Fibroblast of mammary gland (primary cell): Measurements from ENCODE around the gene ERI2.

Experiments used
- DNase-seq: peaks from one replicate; pipeline ENCODE4 v3.0.0-alpha.2; 2010; ENCODE audit warnings: low read depth
- H3K4me3 ChIP-seq: 2 replicates; pipeline ENCODE4 v1.5.1; 2011; ENCODE audit warnings: low read depth, mild to moderate bottlenecking, low read length, moderate library complexity; ENCODE audit not compliant: control insufficient read depth
- TF ChIP-seq, protein P1 (sequence below): conservative IDR thresholded peaks from 2 replicates; pipeline ENCODE4 v1.5.1; 2011; ENCODE audit warnings: low read depth, low read length, inconsistent platforms; ENCODE audit not compliant: control insufficient read depth, insufficient read depth

Gene ERI2

DNA sequence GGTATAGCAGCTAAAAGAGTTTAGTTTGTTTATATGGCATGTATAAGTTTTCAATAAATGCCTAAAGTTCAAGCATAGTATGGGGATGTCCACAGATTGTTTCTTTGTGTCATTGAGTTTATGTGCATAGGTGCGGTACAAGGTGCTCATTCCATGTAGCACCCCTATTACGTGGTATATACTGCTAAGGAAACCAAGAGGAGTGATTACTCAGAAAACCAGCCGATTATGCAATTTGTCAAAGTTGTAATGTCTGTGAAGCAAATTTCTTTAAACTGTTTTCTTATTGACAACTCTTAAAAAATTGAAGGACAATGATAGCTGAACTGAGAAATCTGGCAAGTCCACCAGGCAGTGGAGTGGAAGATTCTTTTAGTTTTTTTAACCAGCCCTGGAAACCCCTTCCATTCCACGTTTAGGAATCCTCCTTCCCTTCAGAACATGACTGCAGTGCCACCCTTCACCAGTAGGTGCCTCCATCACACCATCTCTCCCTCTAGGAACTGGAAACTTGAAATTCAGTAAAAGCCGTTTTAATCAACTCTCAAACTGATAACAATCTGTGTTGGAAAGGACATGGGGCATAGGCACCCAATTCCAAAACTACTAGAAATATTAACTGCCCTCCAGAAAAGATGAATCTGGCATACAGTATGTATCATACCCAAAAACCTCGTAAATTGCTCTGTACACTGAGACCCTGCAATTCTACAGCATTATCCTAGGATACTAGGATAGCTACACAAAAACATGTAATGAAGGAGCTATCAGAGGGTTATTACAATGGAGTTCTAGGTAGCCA is 43.5 kb upstream of the ERI2 start:
- TF ChIP-seq, protein P1, sequence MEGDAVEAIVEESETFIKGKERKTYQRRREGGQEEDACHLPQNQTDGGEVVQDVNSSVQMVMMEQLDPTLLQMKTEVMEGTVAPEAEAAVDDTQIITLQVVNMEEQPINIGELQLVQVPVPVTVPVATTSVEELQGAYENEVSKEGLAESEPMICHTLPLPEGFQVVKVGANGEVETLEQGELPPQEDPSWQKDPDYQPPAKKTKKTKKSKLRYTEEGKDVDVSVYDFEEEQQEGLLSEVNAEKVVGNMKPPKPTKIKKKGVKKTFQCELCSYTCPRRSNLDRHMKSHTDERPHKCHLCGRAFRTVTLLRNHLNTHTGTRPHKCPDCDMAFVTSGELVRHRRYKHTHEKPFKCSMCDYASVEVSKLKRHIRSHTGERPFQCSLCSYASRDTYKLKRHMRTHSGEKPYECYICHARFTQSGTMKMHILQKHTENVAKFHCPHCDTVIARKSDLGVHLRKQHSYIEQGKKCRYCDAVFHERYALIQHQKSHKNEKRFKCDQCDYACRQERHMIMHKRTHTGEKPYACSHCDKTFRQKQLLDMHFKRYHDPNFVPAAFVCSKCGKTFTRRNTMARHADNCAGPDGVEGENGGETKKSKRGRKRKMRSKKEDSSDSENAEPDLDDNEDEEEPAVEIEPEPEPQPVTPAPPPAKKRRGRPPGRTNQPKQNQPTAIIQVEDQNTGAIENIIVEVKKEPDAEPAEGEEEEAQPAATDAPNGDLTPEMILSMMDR = peak; percentile 100
- DNase-seq = peak; percentile 73
- no peak overlapping the region for H3K4me3 ChIP-seq

DNA sequence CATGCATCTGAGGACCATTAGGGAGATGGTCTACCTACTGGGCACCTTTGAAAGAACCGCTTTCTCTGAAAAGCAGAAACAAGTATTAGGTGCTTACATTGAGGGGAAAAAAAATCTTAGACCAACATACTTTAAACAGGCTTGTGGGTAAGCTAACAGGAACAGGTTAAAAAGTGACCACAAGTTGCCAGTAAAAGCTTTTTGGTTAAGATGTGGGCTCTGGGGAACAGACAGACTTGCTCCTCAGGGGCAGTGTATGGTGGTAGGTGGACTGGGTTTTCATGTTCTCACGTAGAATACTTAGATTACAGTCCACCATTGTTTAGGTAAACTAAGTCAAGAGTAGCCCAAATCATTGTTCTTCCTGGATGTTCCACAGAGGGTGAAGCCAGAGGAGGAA is 41.3 kb upstream of the ERI2 start:
- H3K4me3 ChIP-seq = no peak overlapping the region
- TF ChIP-seq, protein P1 = no peak
- DNase-seq = no peak

DNA sequence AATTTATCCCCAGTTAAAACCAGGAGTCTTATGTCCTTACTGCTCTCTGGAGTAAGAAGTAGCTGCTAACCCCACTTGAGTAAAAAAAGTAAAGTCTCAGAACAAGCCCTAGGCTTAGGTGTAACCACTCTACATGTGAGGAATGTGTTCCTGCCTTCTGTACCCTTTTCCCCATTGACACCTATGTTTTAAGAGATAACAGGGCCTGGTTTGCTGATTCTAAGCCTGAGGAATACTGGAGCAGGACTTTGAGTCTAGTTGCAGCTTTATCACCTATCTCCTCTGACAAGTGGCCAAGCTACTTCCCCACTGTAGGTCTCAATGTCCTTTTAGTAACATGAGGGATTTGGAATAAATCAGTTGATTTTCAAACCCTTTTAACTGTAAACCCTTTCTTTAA is 40.3 kb upstream of the ERI2 start:
- TF ChIP-seq, protein P1 = no peak
- no peak for DNase-seq
- H3K4me3 ChIP-seq = no peak overlapping the region

DNA sequence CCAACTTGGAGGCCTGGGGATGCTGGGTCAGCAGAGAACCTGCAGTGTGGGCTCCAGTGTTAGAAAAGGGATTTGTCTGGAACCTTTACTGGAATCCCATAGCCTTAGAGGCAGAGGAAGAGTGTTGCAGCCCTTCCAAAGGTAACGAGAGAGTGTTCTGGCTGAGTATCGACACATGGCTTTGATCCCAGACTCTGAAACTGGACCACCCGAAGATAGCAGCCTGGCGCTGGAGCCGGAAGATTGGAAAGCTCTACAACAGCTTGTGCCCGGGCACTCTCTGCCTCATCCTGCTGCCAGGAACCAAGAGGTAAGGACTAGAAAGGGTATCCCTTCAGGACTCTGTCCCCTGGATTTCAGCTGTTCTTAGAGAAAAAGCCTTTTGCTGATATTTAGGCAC is 39.8 kb upstream of the ERI2 start:
- TF ChIP-seq, protein P1 = no peak
- DNase-seq = no peak
- H3K4me3 ChIP-seq = no peak overlapping the region

DNA sequence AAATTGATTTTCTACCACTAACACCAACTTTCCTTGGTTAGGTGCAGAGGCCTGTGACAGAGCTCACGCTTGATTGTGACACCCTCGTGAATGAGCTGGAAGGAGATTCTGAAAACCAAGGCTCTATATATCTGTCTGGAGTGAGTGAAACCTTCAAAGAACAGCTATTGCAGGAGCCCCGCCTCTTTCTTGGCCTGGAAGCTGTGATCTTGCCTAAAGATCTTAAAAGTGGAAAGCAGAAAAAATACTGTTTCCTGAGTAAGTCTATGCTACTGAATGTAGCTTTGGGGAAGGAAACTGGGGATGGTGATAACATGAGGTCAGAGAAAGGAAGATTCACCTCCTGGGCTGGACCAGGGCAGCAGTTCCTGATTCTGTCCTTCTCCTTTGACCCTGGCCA is 38.3 kb upstream of the ERI2 start:
- TF ChIP-seq, protein P1 = no peak
- DNase-seq = no peak
- H3K4me3 ChIP-seq = no peak overlapping the region

DNA sequence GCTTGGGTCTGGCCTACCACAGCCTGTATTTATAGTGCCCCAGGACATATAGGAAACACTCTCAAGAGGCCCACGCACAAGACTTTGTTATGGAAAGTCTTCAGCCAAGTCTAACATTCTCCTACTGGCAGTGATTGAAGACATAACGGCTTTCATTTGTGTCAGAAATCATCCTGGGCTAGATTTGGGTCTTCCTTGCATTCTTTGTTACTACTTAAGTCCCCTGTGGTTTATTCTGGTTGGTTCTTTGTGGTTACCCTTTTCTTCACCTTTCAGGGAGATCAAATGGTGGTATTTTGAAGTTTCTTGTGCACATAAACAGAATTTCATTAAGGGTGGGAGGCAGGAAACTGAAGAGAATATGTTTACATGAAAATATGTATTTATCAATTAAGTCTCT is 37.8 kb upstream of the ERI2 start:
- no peak for DNase-seq
- TF ChIP-seq, protein P1 = no peak
- no peak overlapping the region for H3K4me3 ChIP-seq
